ENCODE data around the gene RBKS. TPM values are rescaled to one million over a fixed set of nuclear protein-coding genes. Genes with fewer than 3 reads are reported as not detected.
A peak's percentile ranks its signal among the peaks of the same experiment; 100 is the strongest.
"Not testable (repeated sequence)": the region's sequence is repeated elsewhere in the genome, so short reads cannot be mapped to it uniquely, and the experiment has no call there.

Gene RBKS
- total RNA-seq, 4 donors from 2014 or later = 2.1 to 12.3 (median 4.8) TPM

DNA sequence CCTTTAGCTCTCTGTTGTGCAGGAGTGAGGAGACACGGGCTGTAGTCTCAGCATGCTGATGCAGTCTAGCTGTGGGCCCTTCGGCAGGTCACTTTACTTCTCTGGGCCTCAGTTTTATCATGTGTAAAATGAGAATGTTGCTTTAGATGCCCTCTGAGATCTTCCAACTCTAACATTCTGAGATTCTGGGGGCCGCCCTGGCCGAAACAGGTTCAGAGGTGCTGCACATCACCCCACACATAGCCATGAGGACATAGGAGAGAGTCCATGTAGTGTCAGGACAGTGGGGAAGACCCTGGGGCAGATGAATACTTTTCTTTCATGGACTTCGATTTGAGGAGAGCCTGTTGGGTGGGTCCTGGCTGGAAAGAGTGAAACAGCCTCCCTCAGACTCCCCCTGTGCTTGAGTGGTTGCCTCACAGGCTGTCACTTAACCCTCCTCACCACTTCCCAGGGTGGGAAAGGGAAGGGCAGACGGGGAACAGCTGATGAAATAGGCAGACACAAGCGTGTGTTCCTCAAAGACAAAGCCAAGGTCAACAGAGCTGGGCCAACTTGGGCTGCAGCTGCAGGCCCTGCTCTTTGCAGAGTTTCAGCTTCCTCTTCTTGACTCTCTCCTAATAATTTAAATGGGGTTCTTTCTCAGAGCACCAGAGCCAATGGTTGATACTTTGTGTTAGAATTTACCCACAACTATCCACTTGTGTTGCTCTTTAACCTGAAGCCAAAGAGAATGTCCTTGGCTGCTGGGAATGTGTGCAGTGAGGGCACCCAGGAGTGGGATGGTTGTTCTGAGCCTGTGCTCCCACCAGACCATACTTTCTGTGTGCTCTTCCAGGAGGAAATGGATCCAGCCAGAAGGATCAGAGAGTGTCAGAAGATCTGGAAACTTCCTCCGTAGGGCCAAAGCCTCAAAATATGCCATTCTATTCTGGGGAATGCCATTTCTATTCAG is 133.4 kb downstream of the RBKS start:
- TF ChIP-seq, protein P1, sequence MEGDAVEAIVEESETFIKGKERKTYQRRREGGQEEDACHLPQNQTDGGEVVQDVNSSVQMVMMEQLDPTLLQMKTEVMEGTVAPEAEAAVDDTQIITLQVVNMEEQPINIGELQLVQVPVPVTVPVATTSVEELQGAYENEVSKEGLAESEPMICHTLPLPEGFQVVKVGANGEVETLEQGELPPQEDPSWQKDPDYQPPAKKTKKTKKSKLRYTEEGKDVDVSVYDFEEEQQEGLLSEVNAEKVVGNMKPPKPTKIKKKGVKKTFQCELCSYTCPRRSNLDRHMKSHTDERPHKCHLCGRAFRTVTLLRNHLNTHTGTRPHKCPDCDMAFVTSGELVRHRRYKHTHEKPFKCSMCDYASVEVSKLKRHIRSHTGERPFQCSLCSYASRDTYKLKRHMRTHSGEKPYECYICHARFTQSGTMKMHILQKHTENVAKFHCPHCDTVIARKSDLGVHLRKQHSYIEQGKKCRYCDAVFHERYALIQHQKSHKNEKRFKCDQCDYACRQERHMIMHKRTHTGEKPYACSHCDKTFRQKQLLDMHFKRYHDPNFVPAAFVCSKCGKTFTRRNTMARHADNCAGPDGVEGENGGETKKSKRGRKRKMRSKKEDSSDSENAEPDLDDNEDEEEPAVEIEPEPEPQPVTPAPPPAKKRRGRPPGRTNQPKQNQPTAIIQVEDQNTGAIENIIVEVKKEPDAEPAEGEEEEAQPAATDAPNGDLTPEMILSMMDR (IDR thresholded peaks at IDR 0.05) = no peak
- ATAC-seq (ENCODE audit: low FRiP score) (no peak), DNase-seq (ENCODE audit: low spot score) (no peak)

DNA sequence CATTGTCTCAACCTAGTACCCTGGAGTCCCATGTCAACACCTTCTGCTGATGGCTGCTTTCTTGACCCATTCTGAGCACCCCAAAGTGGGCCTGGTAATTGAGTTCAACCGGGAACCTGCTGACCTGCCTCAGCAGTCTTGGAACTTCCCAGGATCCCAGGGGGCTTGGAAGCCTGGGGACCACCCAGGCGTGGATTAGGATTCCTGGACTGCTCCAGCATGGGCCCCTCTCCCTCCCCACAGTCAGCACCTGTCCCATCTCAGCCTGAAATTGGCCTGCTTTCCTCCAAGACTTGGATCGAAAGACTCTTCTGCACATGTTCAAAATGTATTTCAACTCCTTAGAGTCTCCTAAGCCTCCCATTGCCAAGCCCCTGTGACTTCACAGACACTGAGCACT is 134.1 kb downstream of the RBKS start:
- no peak for DNase-seq (ENCODE audit: low spot score)
- no peak for ATAC-seq (ENCODE audit: low FRiP score)
- TF ChIP-seq, protein P1 (IDR thresholded peaks at IDR 0.05) = no peak

DNA sequence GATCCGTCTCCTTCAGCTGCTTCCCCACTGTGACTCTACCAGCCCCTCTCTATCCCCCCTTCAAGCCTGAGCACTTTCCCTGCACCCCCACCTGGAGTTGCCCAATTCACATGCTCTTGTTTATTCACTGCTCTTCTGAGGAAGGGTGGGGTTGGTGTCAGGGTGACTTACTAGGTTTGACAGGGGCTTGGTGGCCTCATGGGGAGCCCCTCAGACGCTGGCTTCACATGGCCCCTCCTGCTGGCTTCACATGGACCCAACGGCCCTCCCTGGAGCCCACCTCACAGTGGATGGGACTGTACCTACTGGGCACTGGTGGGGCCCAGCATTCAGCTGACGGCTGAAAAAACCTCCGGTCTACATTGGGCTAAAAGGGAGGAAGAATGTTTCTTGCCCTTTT is 135.4 kb downstream of the RBKS start:
- DNase-seq (ENCODE audit: low spot score) (no peak), ATAC-seq (ENCODE audit: low FRiP score) (no peak)
- TF ChIP-seq, protein P1 (IDR thresholded peaks at IDR 0.05) = no peak

DNA sequence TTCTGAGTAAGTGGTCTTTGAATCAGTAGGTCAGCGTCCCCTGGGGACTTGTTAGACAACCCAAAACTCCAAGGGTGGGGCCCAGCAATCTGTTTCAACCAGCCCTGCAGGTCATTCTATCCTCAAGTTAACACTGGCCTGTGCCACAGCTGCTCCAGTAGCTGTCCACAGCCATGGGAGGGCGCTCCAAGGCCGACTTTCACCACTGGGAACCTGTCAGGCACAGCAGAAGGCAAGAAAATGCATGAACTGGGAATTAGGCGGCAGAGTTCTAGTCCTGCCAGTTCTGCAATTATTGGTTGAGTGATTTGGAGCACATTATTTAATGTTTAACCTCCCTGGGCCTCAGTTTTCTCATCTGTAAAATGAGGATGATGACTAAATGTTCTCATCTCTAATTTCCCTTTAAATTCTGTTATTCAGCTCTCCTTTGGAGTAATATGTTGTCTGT is 136.0 kb downstream of the RBKS start:
- DNase-seq (ENCODE audit: low spot score) (no peak), ATAC-seq (ENCODE audit: low FRiP score) (peak; percentile 71)
- TF ChIP-seq, protein P1 (IDR thresholded peaks at IDR 0.05) = peak in 2 of 3 donors; percentile 2 to 6

DNA sequence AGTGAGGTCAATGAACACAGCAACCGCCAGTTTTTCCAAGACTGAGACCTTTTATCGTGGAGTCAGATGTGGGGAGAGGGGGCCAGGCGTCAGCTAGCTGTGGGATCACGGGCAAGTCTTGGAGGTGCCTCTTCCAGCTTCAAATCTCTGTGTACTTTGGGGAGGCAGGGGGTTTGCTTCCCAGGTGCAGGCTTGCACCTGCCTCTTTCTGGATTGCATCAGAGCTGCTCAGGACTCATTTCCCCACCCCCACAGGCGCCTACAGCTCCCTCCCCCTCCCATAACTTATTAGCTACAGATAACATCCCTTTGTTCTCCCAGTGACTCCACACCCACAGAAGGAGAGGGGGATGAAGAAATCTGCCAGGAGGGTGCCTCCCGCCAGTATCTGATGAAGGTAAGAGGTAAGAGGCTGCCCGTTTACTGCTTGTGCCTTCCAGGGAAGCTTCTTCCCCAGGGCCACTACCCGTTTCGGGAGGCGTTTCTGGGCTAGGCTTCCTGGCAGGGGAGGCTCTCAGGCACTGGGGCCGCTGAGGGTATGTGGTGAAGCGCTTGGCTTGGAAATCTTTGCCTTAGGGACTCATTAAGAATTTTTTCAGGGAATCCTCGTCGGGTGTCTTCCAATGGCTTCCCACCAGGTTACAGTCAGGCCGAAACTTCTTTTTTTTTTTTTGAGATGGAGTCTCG is 137.5 kb downstream of the RBKS start:
- ATAC-seq (ENCODE audit: low FRiP score) (peak; percentile 65), DNase-seq (ENCODE audit: low spot score) (no peak)
- TF ChIP-seq, protein P1 (IDR thresholded peaks at IDR 0.05) = no peak

DNA sequence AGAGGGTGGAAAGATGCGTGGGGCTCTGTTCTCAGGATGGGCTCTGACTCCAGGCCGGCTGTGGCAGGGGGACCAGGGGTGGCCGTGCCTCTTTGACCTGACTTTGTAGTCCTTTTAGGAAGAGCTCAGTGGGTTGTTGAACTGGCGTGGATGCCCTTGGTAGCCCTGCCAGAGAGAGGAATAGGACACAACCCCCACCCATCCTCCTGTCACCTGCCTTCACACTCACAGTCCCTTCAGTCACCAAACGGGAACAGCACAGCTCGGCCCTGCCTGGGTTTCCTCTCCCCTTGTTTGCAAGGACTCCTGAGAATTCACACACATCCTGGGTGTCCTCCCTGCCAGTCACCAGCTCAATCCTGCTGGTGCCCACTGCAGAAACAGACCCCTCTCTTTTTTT is 138.8 kb downstream of the RBKS start:
- DNase-seq (ENCODE audit: low spot score) = no peak

DNA sequence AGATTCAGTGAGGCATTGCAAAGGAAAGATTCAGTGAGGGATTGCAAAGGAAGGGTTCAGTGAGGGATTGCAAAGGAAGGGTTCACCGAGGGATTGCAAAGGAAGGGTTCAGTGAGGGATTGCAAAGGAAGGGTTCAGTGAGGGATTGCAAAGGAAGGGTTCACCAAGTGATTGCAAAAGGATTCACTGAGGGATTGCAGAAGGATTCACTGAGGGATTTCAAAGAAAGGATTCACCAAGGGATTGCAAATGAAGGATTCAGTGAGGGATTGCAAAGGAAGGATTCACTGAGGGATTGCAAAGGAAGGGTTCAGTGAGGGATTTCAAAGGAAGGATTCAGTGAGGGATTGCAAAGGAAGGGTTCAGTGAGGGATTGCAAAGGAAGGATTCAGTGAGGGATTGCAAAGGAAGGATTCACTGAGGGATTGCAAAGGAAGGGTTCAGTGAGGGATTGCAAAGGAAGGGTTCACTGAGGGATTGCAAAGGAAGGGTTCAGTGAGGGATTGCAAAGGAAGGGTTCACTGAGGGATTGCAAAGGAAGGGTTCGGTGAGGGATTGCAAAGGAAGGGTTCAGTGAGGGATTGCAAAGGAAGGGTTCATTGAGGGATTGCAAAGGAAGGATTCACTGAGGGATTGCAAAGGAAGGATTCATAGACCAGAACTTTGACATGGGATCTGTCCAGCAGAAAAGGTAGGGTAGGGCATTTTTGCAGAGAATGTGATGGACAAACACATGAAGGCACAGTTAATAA is 141.2 kb downstream of the RBKS start:
- not testable (repeated sequence) for DNase-seq (ENCODE audit: low spot score); ATAC-seq (ENCODE audit: low FRiP score)

More for the DNA sequence above, 138.8 kb downstream of the RBKS start:
- TF ChIP-seq, protein P1 (IDR thresholded peaks at IDR 0.05) = no peak
- no peak for ATAC-seq (ENCODE audit: low FRiP score)

Data from omental fat pad (tissue), 4 donors.